ENCODE data around the gene OSTF1.

DNA sequence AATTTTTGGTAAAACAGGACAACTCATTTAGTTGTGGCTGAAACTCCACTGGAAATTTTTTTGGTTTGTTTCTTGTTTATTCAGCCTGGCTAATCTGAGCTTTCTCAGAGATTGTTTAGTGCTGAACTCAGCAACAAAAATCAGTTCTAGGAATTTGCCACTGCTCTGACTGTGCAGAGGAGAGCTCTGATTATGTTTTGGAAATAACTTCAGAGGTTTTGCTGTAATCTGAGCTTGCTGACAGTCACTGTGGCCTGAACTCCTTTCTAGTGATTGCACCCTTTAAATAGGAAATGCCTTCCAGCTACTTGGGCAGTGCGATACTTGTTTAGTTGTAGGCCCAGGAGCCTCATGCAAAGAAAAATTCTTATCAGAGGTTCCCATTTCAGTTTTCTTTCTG lies 60.2 kb downstream of the OSTF1 start:
- TF ChIP-seq, protein P1, sequence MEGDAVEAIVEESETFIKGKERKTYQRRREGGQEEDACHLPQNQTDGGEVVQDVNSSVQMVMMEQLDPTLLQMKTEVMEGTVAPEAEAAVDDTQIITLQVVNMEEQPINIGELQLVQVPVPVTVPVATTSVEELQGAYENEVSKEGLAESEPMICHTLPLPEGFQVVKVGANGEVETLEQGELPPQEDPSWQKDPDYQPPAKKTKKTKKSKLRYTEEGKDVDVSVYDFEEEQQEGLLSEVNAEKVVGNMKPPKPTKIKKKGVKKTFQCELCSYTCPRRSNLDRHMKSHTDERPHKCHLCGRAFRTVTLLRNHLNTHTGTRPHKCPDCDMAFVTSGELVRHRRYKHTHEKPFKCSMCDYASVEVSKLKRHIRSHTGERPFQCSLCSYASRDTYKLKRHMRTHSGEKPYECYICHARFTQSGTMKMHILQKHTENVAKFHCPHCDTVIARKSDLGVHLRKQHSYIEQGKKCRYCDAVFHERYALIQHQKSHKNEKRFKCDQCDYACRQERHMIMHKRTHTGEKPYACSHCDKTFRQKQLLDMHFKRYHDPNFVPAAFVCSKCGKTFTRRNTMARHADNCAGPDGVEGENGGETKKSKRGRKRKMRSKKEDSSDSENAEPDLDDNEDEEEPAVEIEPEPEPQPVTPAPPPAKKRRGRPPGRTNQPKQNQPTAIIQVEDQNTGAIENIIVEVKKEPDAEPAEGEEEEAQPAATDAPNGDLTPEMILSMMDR (IDR thresholded peaks at IDR 0.05; ENCODE audit: extremely low read depth in 1 of 2, insufficient read depth in 1 of 2, low read depth in 1 of 2, low read length in 2 of 2): no peak
- no peak for TF ChIP-seq POLR2AphosphoS5 (IDR thresholded peaks at IDR 0.05; ENCODE audit: insufficient read depth, low read depth, low read length)
- no peak for TF ChIP-seq POLR2A (IDR thresholded peaks at IDR 0.05; ENCODE audit: low read depth, low read length)
- TF ChIP-seq EZH2 (IDR thresholded peaks at IDR 0.05; ENCODE audit: borderline replicate concordance, low read depth, low read length, severe bottlenecking): no peak
- TF ChIP-seq MYC (IDR thresholded peaks at IDR 0.05; ENCODE audit: low read depth, low read length): no peak
- no peak for TF ChIP-seq JUN (IDR thresholded peaks at IDR 0.05; ENCODE audit: borderline replicate concordance, insufficient read depth, insufficient read length, low read depth)
- TF ChIP-seq, protein P2, sequence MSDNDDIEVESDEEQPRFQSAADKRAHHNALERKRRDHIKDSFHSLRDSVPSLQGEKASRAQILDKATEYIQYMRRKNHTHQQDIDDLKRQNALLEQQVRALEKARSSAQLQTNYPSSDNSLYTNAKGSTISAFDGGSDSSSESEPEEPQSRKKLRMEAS (IDR thresholded peaks at IDR 0.05; ENCODE audit: insufficient read depth, insufficient read length): no peak
